HL-60/S4 treated with retinoic acid at 250 ng/mL for 4 days and 3 days (cell line): ENCODE data around the gene MAP3K21.

Source experiments
- in situ Hi-C: fragments of 300-500 bp; cut with MboI; formaldehyde crosslinking; loops from 2 replicates; pipeline ENCODE4 v1.7.0; 2022; ENCODE audit warnings: low sequenced_read_pairs

Gene MAP3K21

DNA sequence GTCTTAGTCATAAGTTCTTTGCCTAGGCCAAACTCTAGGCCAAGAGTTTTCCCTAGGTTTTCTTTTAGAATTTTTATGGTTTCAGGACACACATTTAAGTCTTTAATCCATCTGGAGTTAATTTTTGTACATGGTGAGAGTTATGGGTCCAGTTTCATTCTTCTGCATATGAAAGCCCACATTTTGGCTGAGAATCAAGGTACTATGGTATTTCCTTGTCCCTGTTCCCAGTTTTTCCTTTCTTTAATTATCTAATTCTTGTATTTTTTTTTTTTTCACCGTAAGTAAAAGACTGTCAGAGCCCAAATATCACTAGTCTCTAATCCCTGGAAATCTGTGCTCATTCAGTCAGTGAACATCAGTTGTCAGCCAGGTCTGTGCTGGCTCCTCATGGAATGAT is 105.4 kb downstream of the MAP3K21 start:
- in situ Hi-C loops, result no loop called here

GRCh38 chr1:233433436-233434210 is 106.1 kb downstream of the MAP3K21 start:
- in situ Hi-C loops, result no loop called here
